Neural progenitor cell (in vitro differentiated cells): ENCODE data around the gene IQGAP3. TPM values are rescaled to one million over a fixed set of nuclear protein-coding genes. Genes with fewer than 3 reads are reported as not detected.

Source experiments
- DNase-seq: peaks from one replicate; pipeline ENCODE4 v3.0.0-alpha.2; 2016; ENCODE audit warnings: low spot score
- H2AFZ ChIP-seq: fragments of 200-600 bp; sonication (generic); replicated peaks from 2 replicates; pipeline ENCODE4 v1.6.1; 2016; ENCODE audit warnings: antibody characterized with exemption
- H3F3A ChIP-seq: fragments of 200-600 bp; sonication (generic); 2 replicates; pipeline ENCODE4 v1.6.1; 2016; ENCODE audit warnings: antibody characterized with exemption, low read depth
- H3K27ac ChIP-seq: fragments of 200-600 bp; sonication (generic); 2 replicates; pipeline ENCODE4 v1.5.1; 2016; ENCODE audit warnings: mild to moderate bottlenecking
- H3K27me3 ChIP-seq: fragments of 200-600 bp; sonication (generic); 2 replicates; pipeline ENCODE4 v1.6.1; 2016; ENCODE audit warnings: mild to moderate bottlenecking, moderate library complexity
- H3K36me3 ChIP-seq: fragments of 200-600 bp; sonication (generic); 2 replicates; pipeline ENCODE4 v1.5.1; 2016
- H3K4me1 ChIP-seq: fragments of 200-600 bp; sonication (generic); 2 replicates; pipeline ENCODE4 v1.6.1; 2016; ENCODE audit warnings: mixed run types
- H3K4me2 ChIP-seq: fragments of 200-600 bp; sonication (generic); 2 replicates; pipeline ENCODE4 v1.6.1; 2016
- H3K4me3 ChIP-seq: fragments of 200-600 bp; sonication (generic); 2 replicates; pipeline ENCODE4 v1.5.1; 2016
- H3K79me2 ChIP-seq: fragments of 200-600 bp; sonication (generic); 2 replicates; pipeline ENCODE4 v1.6.1; 2016; ENCODE audit warnings: low read depth
- H3K9ac ChIP-seq: fragments of 200-600 bp; sonication (generic); 2 replicates; pipeline ENCODE4 v1.6.1; 2016
- H3K9me3 ChIP-seq: fragments of 200-600 bp; sonication (generic); 2 replicates; pipeline ENCODE4 v1.5.1; 2016; ENCODE audit warnings: low read depth
- H4K20me1 ChIP-seq: fragments of 200-600 bp; sonication (generic); 2 replicates; pipeline ENCODE4 v1.6.1; 2016; ENCODE audit warnings: low read depth
- H3K27ac Mint-ChIP-seq: 3 replicates; pipeline ENCODE4 v1.8.0; 2021; ENCODE audit warnings: mixed read lengths
- H3K27me3 Mint-ChIP-seq: 2 replicates; pipeline ENCODE4 v1.8.0; 2022; ENCODE audit warnings: low read depth, mild to moderate bottlenecking, inconsistent platforms, moderate library complexity, mixed read lengths; ENCODE audit not compliant: insufficient read depth
- H3K36me3 Mint-ChIP-seq: 3 replicates; pipeline ENCODE4 v1.8.0; 2021; ENCODE audit warnings: mixed read lengths
- H3K4me1 Mint-ChIP-seq: 3 replicates; pipeline ENCODE4 v1.8.0; 2021; ENCODE audit warnings: mixed read lengths
- H3K4me3 Mint-ChIP-seq: 3 replicates; pipeline ENCODE4 v1.8.0; 2021; ENCODE audit warnings: mild to moderate bottlenecking, moderate library complexity, mixed read lengths
- H3K9me3 Mint-ChIP-seq: 3 replicates; pipeline ENCODE4 v1.8.0; 2020; ENCODE audit warnings: mixed read lengths
- EZH2 ChIP-seq: fragments of 200-600 bp; sonication (generic); IDR thresholded peaks from 2 replicates; pipeline ENCODE4 v1.6.1; 2017; ENCODE audit warnings: antibody characterized with exemption, mild to moderate bottlenecking, moderate library complexity
- EZH2phosphoT487 ChIP-seq: fragments of 200-600 bp; sonication (generic); IDR thresholded peaks from 2 replicates; pipeline ENCODE4 v1.6.1; 2017; ENCODE audit warnings: antibody characterized with exemption
- total RNA-seq: library from RNA; depleted of rRNA; stranded (reverse); fragments of >200 nt; gene quantifications from 2 replicates; pipeline ENCODE4 v1.2.3, GENCODE V29; 2015; ENCODE audit warnings: low replicate concordance
- TF ChIP-seq, protein P1 (sequence below): fragments of 200-600 bp; sonication (generic); IDR thresholded peaks from 2 replicates; pipeline ENCODE4 v1.5.1; 2017; ENCODE audit warnings: antibody characterized with exemption, mild to moderate bottlenecking

IQGAP3 gene
- total RNA-seq, 1 donor from 2014 or later, result 31.5 TPM

DNA sequence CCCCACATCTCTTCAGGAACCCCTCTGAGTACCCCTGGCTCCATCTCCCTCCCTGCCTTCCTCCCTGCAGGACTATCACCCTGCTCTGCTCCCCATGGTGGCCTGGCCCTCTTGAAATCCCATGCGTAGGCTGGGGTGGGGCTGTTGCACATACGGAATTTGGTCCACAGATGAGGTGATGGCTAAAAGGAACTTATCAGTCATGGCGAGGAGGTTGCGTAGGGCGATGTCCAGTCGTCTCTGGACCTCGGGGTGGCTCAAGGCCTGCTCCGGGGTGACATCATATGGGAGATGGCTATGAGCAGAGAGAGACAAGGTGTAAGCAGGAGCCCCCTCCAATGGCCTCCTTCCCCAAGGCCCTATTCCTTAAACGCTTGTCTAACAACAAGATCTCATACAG is 35.3 kb downstream of the IQGAP3 start:
- H3K4me1 Mint-ChIP-seq, result no peaks in the 10 kb centered on the region
- H3K27me3 ChIP-seq, result no peaks in the 10 kb centered on the region
- no peak overlapping the region for H3K4me2 ChIP-seq
- no peak overlapping the region for H3K4me3 ChIP-seq
- no peaks in the 10 kb centered on the region for H3K9me3 ChIP-seq
- H2AFZ ChIP-seq, result no peak overlapping the region
- H4K20me1 ChIP-seq, result no peaks in the 10 kb centered on the region
- H3K9me3 Mint-ChIP-seq, result no peaks in the 10 kb centered on the region
- H3K4me1 ChIP-seq, result no peaks in the 10 kb centered on the region
- no peaks in the 10 kb centered on the region for H3F3A ChIP-seq
- H3K4me3 Mint-ChIP-seq, result no peak overlapping the region
- H3K27me3 Mint-ChIP-seq, result no peaks in the 10 kb centered on the region
- H3K9ac ChIP-seq, result no peak overlapping the region
- H3K27ac Mint-ChIP-seq, result no peak overlapping the region
- no peak for DNase-seq
- TF ChIP-seq EZH2, result no peak
- TF ChIP-seq, protein P1, sequence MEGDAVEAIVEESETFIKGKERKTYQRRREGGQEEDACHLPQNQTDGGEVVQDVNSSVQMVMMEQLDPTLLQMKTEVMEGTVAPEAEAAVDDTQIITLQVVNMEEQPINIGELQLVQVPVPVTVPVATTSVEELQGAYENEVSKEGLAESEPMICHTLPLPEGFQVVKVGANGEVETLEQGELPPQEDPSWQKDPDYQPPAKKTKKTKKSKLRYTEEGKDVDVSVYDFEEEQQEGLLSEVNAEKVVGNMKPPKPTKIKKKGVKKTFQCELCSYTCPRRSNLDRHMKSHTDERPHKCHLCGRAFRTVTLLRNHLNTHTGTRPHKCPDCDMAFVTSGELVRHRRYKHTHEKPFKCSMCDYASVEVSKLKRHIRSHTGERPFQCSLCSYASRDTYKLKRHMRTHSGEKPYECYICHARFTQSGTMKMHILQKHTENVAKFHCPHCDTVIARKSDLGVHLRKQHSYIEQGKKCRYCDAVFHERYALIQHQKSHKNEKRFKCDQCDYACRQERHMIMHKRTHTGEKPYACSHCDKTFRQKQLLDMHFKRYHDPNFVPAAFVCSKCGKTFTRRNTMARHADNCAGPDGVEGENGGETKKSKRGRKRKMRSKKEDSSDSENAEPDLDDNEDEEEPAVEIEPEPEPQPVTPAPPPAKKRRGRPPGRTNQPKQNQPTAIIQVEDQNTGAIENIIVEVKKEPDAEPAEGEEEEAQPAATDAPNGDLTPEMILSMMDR, result no peak
- no peak for TF ChIP-seq EZH2phosphoT487
- no peaks in the 10 kb centered on the region for H3K79me2 ChIP-seq
- H3K36me3 Mint-ChIP-seq, result peaks cover 33% of the 10 kb centered on the region
- no peaks in the 10 kb centered on the region for H3K36me3 ChIP-seq
- H3K27ac ChIP-seq, result no peak overlapping the region

DNA sequence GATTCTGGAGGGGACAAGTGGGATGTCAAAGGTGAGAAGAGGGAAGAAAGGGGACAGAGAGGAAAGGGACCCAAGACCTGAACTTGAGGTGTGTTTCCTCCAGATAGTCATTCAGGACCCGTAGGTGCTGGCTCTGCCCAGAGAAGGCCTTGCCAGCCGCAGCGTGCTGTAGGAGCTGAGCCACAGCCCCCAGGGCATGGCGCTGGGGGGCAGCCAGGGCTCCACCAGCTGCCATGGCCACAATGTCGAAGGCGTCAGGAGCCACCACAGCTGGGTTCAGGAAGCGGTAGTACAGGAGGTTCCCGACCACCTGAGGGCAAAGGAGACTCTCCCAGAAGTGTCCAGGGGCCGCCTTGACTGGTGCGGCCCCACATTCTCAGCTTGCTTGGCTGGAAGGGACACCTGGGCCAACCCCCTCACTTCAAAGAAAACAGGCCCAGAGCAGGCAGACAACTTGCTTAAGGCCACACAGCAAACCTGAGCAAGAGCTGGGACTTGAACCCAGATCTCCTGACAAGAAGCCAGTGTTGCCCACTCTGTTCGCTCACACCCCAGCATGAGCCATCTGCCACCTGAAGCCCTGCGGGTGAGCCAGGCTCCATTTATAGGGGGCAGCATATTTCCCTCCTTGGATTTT is 37.8 kb downstream of the IQGAP3 start:
- no peaks in the 10 kb centered on the region for H3K9me3 Mint-ChIP-seq

DNA sequence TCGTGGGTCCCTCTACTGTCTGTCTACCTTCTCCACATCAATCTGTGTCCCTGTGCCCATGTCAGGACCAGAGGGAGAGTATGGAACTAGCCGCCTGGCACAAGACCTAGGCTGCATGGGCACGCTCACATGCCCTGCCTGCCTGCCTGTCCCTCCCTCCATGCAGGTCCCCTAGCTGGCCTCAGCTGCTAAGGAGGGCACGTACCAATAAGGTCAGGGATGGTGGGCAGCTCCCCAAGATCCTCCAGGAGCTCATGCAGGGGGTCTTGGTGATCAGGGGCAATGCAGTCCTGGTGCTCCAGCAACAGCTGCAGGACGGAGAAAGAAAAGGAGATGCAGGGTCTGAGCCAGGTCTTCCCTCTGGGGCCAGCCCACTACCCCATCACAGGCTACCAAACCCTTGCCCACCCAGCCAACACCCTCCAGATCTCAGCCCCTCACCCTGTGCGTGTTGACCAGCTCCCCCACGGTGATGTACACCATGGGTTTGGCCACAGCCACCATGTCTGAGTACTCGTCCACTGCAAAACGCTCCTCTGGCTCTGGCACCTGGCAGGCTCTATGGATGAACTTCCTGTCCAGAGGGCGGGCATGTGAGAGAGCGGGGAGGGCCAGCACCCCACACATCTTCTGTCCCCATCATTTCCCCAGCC is 38.7 kb downstream of the IQGAP3 start:
- Histone ChIP-seq H3K36me3 (no peaks in the 10 kb centered on the region), H3K27me3 (no peaks in the 10 kb centered on the region), H3F3A (no peaks in the 10 kb centered on the region), H3K4me3 (no peak overlapping the region), H3K9me3 (no peaks in the 10 kb centered on the region), H3K4me1 (no peaks in the 10 kb centered on the region), H4K20me1 (no peaks in the 10 kb centered on the region), H2AFZ (no peak overlapping the region), H3K4me2 (no peak overlapping the region), H3K79me2 (no peaks in the 10 kb centered on the region), H3K9ac (no peak overlapping the region), H3K27ac (no peak overlapping the region)
- peaks cover 31% of the 10 kb centered on the region for H3K36me3 Mint-ChIP-seq
- TF ChIP-seq, protein P1, result no peak
- TF ChIP-seq EZH2phosphoT487 (no peak), EZH2 (no peak)
- no peak overlapping the region for H3K4me3 Mint-ChIP-seq
- no peak overlapping the region for H3K27ac Mint-ChIP-seq
- H3K4me1 Mint-ChIP-seq, result no peaks in the 10 kb centered on the region
- no peaks in the 10 kb centered on the region for H3K27me3 Mint-ChIP-seq
- DNase-seq, result no peak
- H3K9me3 Mint-ChIP-seq, result no peaks in the 10 kb centered on the region

More for the DNA sequence above, 37.8 kb downstream of the IQGAP3 start:
- H3K79me2 ChIP-seq, result no peaks in the 10 kb centered on the region
- H3K9ac ChIP-seq, result no peak overlapping the region
- Mint-ChIP-seq H3K4me1 (no peaks in the 10 kb centered on the region), H3K27me3 (no peaks in the 10 kb centered on the region), H3K36me3 (peaks cover 36% of the 10 kb centered on the region), H3K27ac (no peak overlapping the region), H3K4me3 (no peak overlapping the region)
- no peaks in the 10 kb centered on the region for H4K20me1 ChIP-seq
- H3F3A ChIP-seq, result no peaks in the 10 kb centered on the region
- no peak overlapping the region for H2AFZ ChIP-seq
- no peak for TF ChIP-seq EZH2
- TF ChIP-seq, protein P1, result no peak
- no peak for TF ChIP-seq EZH2phosphoT487
- no peak overlapping the region for H3K4me3 ChIP-seq
- H3K4me2 ChIP-seq, result no peak overlapping the region
- no peaks in the 10 kb centered on the region for H3K9me3 ChIP-seq
- no peaks in the 10 kb centered on the region for H3K36me3 ChIP-seq
- H3K27me3 ChIP-seq, result no peaks in the 10 kb centered on the region
- no peak overlapping the region for H3K27ac ChIP-seq
- DNase-seq, result no peak
- H3K4me1 ChIP-seq, result no peaks in the 10 kb centered on the region
